ENCODE data around the gene SETD6. TPM values are rescaled to one million over a fixed set of nuclear protein-coding genes. Genes with fewer than 3 reads are reported as not detected.
A peak's percentile ranks its signal among the peaks of the same experiment; 100 is the strongest.

SETD6 gene
- total RNA-seq = 18.6 and 23.2 TPM in 2 replicates

GRCh38 chr16:58515125-58515870 is at the start of gene SETD6:
TSS of gene SETD6 (plus strand) at chr16:58515517. CDS start at chr16:58515538, 21 bp downstream.
- no peak for TF ChIP-seq CTCF (IDR thresholded peaks at IDR 0.05; ENCODE audit: insufficient read depth, low read length, severe bottlenecking)
- peak within 1 kb of the TSS; percentile 58 for H3K4me3 ChIP-seq (ENCODE audit: low read depth, low read length)
- no peaks in the 10 kb centered on the region for H3K27me3 ChIP-seq (ENCODE audit: control insufficient read depth, insufficient read depth, low read length)
- peaks cover 11% of the 10 kb centered on the region for H3K36me3 ChIP-seq (ENCODE audit: control insufficient read depth, insufficient read depth, low read length)
- peak; percentile 65 for DNase-seq (ENCODE audit: low read depth)
- no peak for FAIRE-seq

- no peak for DNase-seq (ENCODE audit: low read depth)
- Histone ChIP-seq H3K27me3 (ENCODE audit: control insufficient read depth, insufficient read depth, low read length) (peaks cover 33% of the 10 kb centered on the region), H3K4me3 (ENCODE audit: low read depth, low read length) (no peak overlapping the region), H3K36me3 (ENCODE audit: control insufficient read depth, insufficient read depth, low read length) (no peaks in the 10 kb centered on the region)
- TF ChIP-seq CTCF (IDR thresholded peaks at IDR 0.05; ENCODE audit: insufficient read depth, low read length, severe bottlenecking) = no peak
- no peak for FAIRE-seq
These were observed 49.5 kb upstream of the SETD6 start for GRCh38 chr16:58465817-58466216.

- FAIRE-seq (no peak), DNase-seq (ENCODE audit: low read depth) (no peak)
- Histone ChIP-seq H3K27me3 (ENCODE audit: control insufficient read depth, insufficient read depth, low read length) (peaks cover 33% of the 10 kb centered on the region), H3K4me3 (ENCODE audit: low read depth, low read length) (no peak overlapping the region), H3K36me3 (ENCODE audit: control insufficient read depth, insufficient read depth, low read length) (no peaks in the 10 kb centered on the region)
- no peak for TF ChIP-seq CTCF (IDR thresholded peaks at IDR 0.05; ENCODE audit: insufficient read depth, low read length, severe bottlenecking)
These were observed 48.9 kb upstream of the SETD6 start for GRCh38 chr16:58466396-58466795.

- FAIRE-seq (no peak), DNase-seq (ENCODE audit: low read depth) (no peak)
- Histone ChIP-seq H3K4me3 (ENCODE audit: low read depth, low read length) (no peak overlapping the region), H3K36me3 (ENCODE audit: control insufficient read depth, insufficient read depth, low read length) (no peaks in the 10 kb centered on the region), H3K27me3 (ENCODE audit: control insufficient read depth, insufficient read depth, low read length) (peaks cover 34% of the 10 kb centered on the region)
- TF ChIP-seq CTCF (IDR thresholded peaks at IDR 0.05; ENCODE audit: insufficient read depth, low read length, severe bottlenecking) = no peak
These were observed 47.4 kb upstream of the SETD6 start for GRCh38 chr16:58467905-58468304.

- DNase-seq (ENCODE audit: low read depth) (no peak), FAIRE-seq (peak; percentile 40)
- no peaks in the 10 kb centered on the region for H3K36me3 ChIP-seq (ENCODE audit: control insufficient read depth, insufficient read depth, low read length)
- H3K27me3 ChIP-seq (ENCODE audit: control insufficient read depth, insufficient read depth, low read length) = peaks cover 10% of the 10 kb centered on the region
- no peak overlapping the region for H3K4me3 ChIP-seq (ENCODE audit: low read depth, low read length)
- TF ChIP-seq CTCF (IDR thresholded peaks at IDR 0.05; ENCODE audit: insufficient read depth, low read length, severe bottlenecking) = no peak
These were observed 43.9 kb upstream of the SETD6 start for GRCh38 chr16:58471209-58471975.
